Forelimb muscle (tissue), 1 donor: ENCODE results near the gene MEG3. TPM values are rescaled to one million over a fixed set of nuclear protein-coding genes. Genes with fewer than 3 reads are reported as not detected.

ENCODE experiments used
- polyA plus RNA-seq: library from polyadenylated mRNA; unstranded; fragments of 120-200 nt; gene quantifications from one replicate; pipeline ENCODE4 v1.2.1, GENCODE V29; 2013; ENCODE audit not compliant: insufficient read length

MEG3 gene
- polyA plus RNA-seq, 1 donor = 6,363 TPM

Other genes starting within 250 kb of the MEG3 start
- gene BEGAIN, start 238.7 kb upstream of the MEG3 start, polyA plus RNA-seq = 4.5 TPM
- 2,378 TPM for gene DLK1, start 99.2 kb upstream of the MEG3 start, polyA plus RNA-seq
- gene RTL1, start 77.6 kb downstream of the MEG3 start, polyA plus RNA-seq = 60.5 TPM